Measurements from ENCODE around the gene TCF4. TPM values are rescaled to one million over a fixed set of nuclear protein-coding genes. Genes with fewer than 3 reads are reported as not detected.

The TCF4 gene
- total RNA-seq, 1 donor from 2014 or later: 159 TPM

GRCh38 chr18:55585920-55586561, 2.0 kb downstream of the TCF4 start:
- DNase-seq (ENCODE audit: low spot score): no peak

- DNase-seq (ENCODE audit: low spot score): no peak
Measured at GRCh38 chr18:55585065-55585919, 2.7 kb downstream of the TCF4 start.

- DNase-seq (ENCODE audit: low spot score): no peak
Measured at GRCh38 chr18:55584201-55584600, 3.8 kb downstream of the TCF4 start.

- DNase-seq (ENCODE audit: low spot score): no peak
Measured at GRCh38 chr18:55582325-55582724, 5.7 kb downstream of the TCF4 start.

- no peak for DNase-seq (ENCODE audit: low spot score)
Measured at GRCh38 chr18:55579501-55580270, 8.3 kb downstream of the TCF4 start.

GRCh38 chr18:55577812-55578539, 10.0 kb downstream of the TCF4 start:
- no peak for DNase-seq (ENCODE audit: low spot score)

GRCh38 chr18:55576001-55576400, 12.0 kb downstream of the TCF4 start:
- no peak for DNase-seq (ENCODE audit: low spot score)

GRCh38 chr18:55575066-55575465, 12.9 kb downstream of the TCF4 start:
- no peak for DNase-seq (ENCODE audit: low spot score)

GRCh38 chr18:55573386-55573785, 14.6 kb downstream of the TCF4 start:
- no peak for DNase-seq (ENCODE audit: low spot score)

- no peak for DNase-seq (ENCODE audit: low spot score)
Measured at GRCh38 chr18:55570966-55571365, 17.0 kb downstream of the TCF4 start.

GRCh38 chr18:55566456-55566935, 21.5 kb downstream of the TCF4 start:
- DNase-seq (ENCODE audit: low spot score): no peak

GRCh38 chr18:55559739-55560138, 28.3 kb downstream of the TCF4 start:
- DNase-seq (ENCODE audit: low spot score): no peak

GRCh38 chr18:55557211-55557610, 30.8 kb downstream of the TCF4 start:
- no peak for DNase-seq (ENCODE audit: low spot score)

GRCh38 chr18:55555395-55556027, 32.5 kb downstream of the TCF4 start:
- no peak for DNase-seq (ENCODE audit: low spot score)

- no peak for DNase-seq (ENCODE audit: low spot score)
Measured at GRCh38 chr18:55552526-55553189, 35.3 kb downstream of the TCF4 start.

- DNase-seq (ENCODE audit: low spot score): no peak
Measured at GRCh38 chr18:55551227-55551626, 36.8 kb downstream of the TCF4 start.

GRCh38 chr18:55550471-55550870, 37.5 kb downstream of the TCF4 start:
- no peak for DNase-seq (ENCODE audit: low spot score)

- no peak for DNase-seq (ENCODE audit: low spot score)
Measured at GRCh38 chr18:55549474-55550104, 38.4 kb downstream of the TCF4 start.

GRCh38 chr18:55547705-55548056, 40.3 kb downstream of the TCF4 start:
- no peak for DNase-seq (ENCODE audit: low spot score)
